ENCODE data around the gene CELF5.
"Not testable (repeated sequence)": the region's sequence is repeated elsewhere in the genome, so short reads cannot be mapped to it uniquely, and the experiment has no call there.

Gene CELF5

DNA sequence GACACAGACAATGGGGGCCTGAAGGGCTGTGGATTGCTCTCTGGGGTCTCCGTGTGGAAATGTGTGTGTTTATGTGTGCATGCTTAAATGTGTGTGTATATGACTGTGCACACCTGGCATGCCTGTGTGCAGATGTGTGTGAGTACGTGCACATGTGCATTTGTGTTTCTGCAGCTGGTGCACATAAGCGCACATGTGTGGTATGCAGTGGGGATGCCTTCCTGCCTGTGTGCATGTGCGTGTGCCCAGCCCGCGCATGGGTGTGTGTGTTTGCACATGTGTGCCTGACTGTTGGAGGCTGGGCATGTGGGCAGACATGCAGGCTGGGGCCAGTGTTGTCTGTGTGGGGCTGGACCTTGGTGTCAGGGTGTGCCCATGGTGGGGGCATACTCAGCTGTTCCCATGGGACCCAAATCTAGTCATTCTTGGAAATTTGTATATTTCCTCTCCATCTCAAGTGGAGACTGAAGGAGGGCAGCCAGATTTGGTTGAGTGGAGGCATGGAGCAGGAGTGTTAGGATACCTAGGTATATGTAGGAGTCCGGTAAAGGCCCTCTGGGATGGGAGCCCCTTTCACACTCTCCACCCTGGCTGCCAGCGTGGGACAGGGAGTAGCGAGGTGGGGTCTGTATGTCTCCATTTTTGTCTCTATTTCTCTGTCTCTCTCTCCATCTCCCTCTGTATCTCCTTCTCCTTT is 49.9 kb downstream of the CELF5 start:
- DNase-seq (ENCODE audit: low read depth in 2 of 2), result no peak

GRCh38 chr19:3274942-3275582 is 50.6 kb downstream of the CELF5 start:
- DNase-seq (ENCODE audit: low read depth in 2 of 2), result peak in 1 of 2 donors; percentile 11

GRCh38 chr19:3275583-3276340 is 51.3 kb downstream of the CELF5 start:
- peak; percentile 81 to 85 for DNase-seq (ENCODE audit: low read depth in 2 of 2)

GRCh38 chr19:3276341-3276799 is 51.9 kb downstream of the CELF5 start:
- peak in 1 of 2 donors; percentile 19 for DNase-seq (ENCODE audit: low read depth in 2 of 2)

DNA sequence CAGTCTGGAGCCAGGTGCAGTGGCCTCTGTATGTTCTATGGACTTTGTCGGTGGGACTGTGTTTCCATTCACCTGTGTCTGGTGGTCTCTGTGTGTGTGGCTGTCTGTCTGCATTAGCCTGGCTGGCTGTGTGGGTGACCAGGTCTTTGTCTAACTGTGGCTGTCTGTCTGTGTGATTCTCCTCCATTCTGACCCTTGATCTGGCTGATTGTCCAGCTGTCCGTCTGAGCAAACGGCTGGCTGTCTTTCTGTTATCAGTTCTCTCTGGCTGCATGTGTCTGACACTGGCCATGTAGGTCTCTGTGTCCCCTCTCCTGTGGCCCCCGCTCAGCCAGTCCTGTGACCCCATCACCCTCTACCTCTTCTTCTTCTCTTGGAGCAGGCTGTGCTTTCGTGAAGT is 53.2 kb downstream of the CELF5 start:
- no peak for DNase-seq (ENCODE audit: low read depth in 2 of 2)

DNA sequence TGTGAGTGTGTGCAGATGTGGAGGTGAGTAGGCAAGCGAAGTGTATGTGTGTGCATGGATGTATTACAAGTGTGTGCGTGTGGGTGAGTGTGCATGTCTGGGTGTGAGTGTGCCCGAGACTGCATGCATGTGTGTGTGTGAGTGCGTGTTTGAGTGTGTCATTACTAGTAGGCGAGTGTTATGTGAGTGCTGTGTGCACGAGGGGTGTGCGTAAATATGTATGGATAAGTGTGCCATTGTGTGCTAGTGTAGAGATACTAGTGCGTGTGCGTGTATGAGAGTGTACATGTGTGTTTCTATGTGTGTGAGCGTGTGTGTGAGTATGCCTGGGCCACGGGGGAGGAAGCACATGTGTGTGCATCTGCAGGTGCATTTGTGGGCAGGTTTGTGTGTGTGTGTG is 53.8 kb downstream of the CELF5 start:
- no peak for DNase-seq (ENCODE audit: low read depth in 2 of 2)

DNA sequence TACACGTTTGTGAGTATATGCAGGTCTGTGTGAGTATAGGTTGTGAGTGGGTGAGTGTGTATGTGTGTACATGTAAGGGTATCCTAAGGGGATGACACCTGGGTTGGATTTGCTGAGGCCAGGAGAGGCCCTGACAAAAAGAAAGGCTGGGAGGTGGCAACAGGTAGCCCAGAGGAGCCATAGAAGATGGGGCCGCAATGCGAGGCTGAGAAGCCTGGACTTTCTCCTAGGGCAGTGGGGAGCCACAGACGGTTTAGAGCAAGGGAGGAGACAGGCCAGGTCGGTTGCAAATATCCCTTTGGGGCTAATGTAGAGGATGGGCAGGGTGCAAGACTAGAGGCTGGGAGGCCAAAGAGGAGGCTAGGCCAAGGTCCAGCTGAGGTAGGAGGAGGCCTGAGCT is 54.3 kb downstream of the CELF5 start:
- DNase-seq (ENCODE audit: low read depth in 2 of 2), result no peak

- no peak for DNase-seq (ENCODE audit: low read depth in 2 of 2)
These were observed 54.8 kb downstream of the CELF5 start for GRCh38 chr19:3279306-3279705.

GRCh38 chr19:3281026-3281425 is 56.6 kb downstream of the CELF5 start:
- no peak for DNase-seq (ENCODE audit: low read depth in 2 of 2)

GRCh38 chr19:3282155-3282554 is 57.7 kb downstream of the CELF5 start:
- DNase-seq (ENCODE audit: low read depth in 2 of 2), result no peak

DNA sequence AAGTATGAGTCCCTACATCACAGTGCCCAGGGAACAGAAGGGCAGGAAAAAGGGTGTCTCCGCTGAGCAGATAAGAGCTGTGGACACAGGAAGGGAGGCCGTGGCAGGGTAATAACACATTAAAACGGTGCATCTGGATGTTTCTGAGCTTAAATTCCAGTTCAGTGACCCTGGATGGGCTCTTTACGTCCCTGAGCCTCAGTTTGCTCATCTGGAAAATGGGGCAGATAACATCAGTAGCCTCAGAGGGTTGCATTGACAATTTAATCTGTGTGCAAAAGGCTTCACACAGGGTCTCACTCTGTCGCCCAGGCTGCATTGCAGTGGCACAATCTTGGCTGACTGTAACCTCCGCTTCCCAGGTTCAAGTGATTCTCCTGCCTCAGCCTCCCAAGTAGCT is 58.1 kb downstream of the CELF5 start:
- no peak for DNase-seq (ENCODE audit: low read depth in 2 of 2)

DNA sequence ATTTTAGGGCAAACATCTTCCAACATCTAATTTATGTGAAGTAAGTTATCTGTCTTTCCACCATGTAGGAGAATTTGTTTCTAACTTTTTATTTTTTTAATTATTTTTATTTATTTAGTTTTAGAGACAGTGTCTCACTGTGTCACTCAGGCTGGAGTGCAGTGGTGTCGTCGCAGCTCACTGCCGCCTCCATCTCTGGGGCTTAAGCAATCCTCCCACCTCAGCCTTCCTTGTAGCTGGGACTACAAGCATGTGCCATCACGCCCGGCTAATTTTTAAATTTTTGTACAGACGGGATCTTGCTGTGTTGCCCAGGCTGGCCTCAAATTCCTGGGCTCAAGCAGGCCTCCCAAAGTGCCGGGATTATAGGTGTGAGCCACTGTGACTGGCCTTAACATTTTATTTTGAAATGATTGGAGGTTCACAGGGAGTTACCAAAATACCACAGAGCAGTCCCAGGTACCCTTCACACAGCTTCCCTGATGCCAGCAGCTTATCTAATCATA is 58.8 kb downstream of the CELF5 start:
- DNase-seq (ENCODE audit: low read depth in 2 of 2), result no peak

GRCh38 chr19:3283886-3284657 is 59.6 kb downstream of the CELF5 start:
- no peak for DNase-seq (ENCODE audit: low read depth in 2 of 2)

DNA sequence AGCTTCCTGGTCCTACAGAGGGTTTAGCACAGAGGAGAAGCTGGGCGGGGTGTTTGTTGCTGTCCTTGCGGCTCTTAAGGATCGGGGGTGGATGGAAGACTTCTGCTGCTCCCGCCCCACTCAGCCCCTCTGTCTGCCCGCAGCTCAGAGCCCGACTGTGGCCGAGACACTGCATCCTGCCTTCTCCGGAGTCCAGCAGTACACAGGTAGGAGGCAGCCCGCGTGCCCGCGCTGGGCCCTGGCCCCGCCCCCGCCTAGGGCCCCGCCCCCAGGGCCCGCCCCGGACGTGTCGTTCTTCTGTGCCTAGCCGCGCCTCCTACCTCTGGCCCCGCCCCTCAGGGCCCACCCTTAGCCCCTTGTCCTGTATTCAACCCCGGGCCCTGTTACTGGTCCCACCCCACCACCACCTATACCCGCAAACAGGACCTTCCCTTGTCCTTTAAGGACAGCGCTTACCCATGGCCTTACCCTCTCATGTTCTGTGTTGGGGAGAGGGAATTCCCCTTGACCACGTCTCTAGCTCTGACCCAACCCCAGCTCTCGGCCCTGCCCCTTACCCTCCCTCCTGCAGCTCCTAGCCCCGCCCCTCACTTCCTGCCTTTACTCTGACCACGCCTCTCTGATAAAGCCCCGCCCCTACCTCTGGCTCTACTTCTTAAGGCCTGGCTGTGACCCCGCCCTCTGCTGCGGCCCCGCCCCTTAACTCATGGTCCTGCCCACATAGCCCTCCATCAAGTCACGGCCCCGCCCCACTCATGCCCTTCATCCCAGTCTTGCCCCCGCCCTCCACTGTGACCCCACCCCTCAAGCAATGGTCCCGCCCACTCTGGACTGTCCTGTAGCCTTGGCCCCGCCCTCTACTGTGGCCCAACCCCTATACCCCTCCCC is 60.5 kb downstream of the CELF5 start:
- DNase-seq (ENCODE audit: low read depth in 2 of 2), result peak in 1 of 2 donors; percentile 46

DNA sequence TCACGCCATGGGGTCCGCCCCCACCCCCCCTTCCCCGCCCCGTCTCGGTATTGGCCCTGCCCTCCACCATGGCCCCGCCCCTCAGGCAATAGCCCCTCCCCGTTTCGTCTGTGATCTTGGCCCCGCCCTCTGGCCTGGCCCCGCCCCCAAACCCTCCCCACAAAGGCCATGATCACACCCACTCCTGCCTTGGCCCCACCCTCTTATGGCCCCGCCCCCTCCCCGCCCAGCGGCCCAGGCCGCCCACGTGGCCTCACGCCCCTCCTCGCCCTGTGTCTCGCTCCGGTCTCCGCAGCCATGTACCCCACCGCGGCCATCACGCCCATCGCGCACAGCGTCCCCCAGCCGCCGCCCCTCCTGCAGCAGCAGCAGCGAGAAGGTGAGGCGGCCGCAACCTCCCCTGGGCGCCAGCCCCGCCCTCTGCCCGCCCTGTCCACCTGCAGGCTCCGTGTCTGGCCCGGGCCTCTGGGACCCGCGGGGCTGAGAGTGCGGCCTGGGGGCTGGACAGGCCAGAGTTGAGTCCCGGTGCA is 61.3 kb downstream of the CELF5 start:
- peak in 1 of 2 donors; percentile 20 for DNase-seq (ENCODE audit: low read depth in 2 of 2)

DNA sequence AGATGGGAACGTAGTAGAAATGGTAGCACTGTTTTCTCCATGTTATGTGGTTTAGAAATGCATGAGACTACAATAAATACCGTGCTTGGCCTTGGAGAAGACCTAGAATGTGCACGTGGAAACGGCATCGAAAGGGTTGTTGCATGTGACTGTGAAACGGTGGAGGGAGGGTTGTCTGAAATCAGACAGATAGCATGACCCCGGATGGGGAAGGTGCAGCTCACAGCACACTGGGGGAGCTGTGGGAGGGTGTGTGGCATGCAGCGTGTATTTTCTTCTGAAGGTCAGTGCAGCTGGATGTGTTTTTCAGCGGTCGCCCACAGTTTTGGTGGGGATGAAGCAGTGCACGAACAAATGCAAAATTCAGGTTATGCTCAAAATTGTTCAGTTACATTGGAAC is 63.4 kb downstream of the CELF5 start:
- no peak for DNase-seq (ENCODE audit: low read depth in 2 of 2)

GRCh38 chr19:3288437-3288836 is 64.0 kb downstream of the CELF5 start:
- not testable (repeated sequence) for DNase-seq (ENCODE audit: low read depth in 2 of 2)

DNA sequence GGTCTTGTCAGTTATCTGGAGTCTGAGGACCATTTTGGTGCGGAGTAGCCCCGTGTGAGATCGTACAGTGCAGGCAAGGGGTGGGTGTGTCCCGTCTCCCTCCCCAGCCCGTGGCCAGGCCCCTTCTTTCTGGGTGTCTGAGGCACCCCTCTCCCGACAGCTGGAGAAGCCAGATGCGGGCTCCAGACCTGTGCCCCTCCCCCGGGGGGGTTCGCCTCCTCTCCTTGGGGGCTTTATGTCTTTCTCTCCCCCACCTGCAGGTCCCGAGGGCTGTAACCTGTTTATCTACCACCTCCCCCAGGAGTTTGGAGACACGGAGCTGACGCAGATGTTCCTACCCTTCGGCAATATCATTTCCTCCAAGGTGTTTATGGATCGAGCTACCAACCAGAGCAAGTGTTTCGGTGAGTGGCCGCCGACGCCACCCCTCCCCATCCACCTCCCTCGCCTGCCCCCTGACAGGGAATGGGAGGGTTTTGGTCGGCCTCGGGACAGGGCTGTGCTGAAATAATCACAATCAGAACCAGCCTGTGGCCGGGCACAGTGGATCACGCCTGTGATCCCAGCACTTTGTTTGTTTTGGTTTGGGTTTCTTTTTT is 65.6 kb downstream of the CELF5 start:
- no peak for DNase-seq (ENCODE audit: low read depth in 2 of 2)

DNA sequence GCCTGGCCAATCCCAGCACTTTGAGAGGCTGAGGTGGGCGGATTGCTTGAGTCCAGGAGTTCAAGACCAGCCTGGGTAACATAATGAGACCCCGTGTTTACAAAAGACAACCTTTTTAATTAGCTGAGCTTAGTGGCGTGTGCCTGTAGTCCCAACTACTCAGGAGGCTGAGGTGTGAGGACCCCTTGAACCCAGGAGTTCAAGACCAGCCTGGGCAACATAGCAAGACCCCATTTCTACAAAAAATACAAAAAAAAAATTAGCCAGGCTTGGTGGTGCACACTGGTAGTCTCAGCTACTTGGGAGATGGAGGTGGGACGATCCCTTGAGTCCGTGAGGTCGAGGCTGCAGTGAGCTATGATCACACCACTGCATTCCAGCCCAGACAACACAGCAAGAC is 66.4 kb downstream of the CELF5 start:
- not testable (repeated sequence) for DNase-seq (ENCODE audit: low read depth in 2 of 2)

DNA sequence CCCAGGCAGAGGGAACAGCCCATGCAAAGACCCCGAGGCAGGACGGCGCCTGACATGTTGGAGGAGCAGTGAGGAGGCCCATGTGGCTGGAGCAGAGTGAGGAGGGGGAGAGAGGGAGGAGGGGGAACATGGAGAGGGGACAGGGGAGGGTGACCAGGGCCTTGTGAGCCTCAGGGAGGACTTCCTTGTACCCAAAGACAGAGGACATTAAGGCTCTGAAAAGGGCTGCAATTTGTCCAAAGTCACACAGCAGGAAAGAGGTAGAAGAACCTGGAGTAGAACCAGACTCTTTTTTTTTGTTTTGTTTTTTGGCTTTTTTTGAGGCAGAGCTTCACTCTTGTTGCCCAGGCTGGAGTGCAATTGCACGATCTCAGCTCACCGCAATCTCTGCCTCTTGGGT is 67.2 kb downstream of the CELF5 start:
- DNase-seq (ENCODE audit: low read depth in 2 of 2), result no peak

All from stimulated activated CD8-positive, alpha-beta memory T cell treated with anti-CD3 and anti-CD28 coated beads, Interleukin-7, amount 100 ng/mL, for 4 hours (primary cell).